ENCODE data around the gene GDPD3. TPM values are rescaled to one million over a fixed set of nuclear protein-coding genes. Genes with fewer than 3 reads are reported as not detected.

The GDPD3 gene
- total and polyA plus RNA-seq, 2 of the 13 experiments (the other 11 are each of a cell fraction or from before 2014, with no cell fraction given), result 18.7 to 20.6 TPM

DNA sequence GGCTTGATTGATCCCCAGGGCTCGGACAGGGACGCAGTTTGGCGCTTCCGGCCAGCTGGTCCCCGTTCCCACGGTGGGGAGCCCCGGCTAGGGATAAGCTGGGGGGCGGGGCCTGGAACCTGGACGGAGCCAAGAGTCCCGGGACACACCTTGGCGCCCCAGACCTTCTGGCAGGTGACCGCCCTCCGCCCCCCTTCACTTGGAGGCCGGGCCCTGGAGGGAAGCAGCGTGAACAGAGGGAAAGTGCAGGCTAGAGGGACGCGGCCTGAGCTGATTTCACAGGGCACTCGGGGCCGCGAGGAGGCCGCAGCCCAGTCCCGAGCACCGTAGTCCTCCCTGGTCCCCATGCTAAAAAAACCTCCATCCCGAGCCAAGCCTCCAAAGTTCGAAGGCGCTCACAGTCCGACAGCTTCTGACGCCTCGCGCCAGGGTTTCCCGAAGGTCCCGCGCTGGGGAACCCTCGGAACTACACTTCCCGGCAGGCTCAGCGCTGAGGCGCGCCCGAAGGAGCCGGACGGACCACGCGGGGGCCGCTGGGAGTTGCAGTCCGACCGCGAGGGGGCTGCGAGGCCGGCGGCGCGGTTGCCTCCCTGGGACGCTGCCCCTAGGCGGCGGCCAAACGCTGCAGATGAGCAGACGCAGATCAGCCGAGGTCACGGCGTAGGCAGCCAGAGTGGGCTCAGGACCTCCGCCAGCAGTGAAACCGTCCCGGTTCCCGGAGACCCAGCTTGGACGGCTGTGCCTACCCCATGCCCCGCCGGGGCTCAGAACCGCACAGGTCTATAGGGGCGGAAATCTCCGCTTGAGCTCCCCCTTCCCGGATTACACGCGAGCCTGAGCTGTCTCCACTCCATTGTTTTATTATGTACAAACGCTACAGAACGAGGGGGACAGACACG, 21.6 kb downstream of the GDPD3 start, which contains the start of gene TBX6 (continued):
- no peak for TF ChIP-seq ZNF552 (CRISPR knock-in tag; IDR thresholded peaks at IDR 0.05; ENCODE audit: borderline replicate concordance)
- no peak for TF ChIP-seq TCF7L2 (IDR thresholded peaks at IDR 0.05; ENCODE audit: low read depth, low read length)
- TF ChIP-seq ZNF577 (CRISPR knock-in tag; IDR thresholded peaks at IDR 0.05; ENCODE audit: borderline replicate concordance, low read depth), result no peak
- TF ChIP-seq SNAPC2 (CRISPR knock-in tag; IDR thresholded peaks at IDR 0.05), result no peak
- no peak; the same call in 1 of the 2 replicates for TF ChIP-seq TMF1 (CRISPR knock-in tag; IDR thresholded peaks at IDR 0.05; ENCODE audit: low read depth)
- TF ChIP-seq ZBTB7A (CRISPR knock-in tag; IDR thresholded peaks at IDR 0.05), result peak; percentile 50; the same call in 1 of the 2 replicates
- no peak; the same call in 1 of the 2 replicates for TF ChIP-seq ZNF350 (CRISPR knock-in tag; IDR thresholded peaks at IDR 0.05; ENCODE audit: borderline replicate concordance, low read depth)
- TF ChIP-seq, protein P1, sequence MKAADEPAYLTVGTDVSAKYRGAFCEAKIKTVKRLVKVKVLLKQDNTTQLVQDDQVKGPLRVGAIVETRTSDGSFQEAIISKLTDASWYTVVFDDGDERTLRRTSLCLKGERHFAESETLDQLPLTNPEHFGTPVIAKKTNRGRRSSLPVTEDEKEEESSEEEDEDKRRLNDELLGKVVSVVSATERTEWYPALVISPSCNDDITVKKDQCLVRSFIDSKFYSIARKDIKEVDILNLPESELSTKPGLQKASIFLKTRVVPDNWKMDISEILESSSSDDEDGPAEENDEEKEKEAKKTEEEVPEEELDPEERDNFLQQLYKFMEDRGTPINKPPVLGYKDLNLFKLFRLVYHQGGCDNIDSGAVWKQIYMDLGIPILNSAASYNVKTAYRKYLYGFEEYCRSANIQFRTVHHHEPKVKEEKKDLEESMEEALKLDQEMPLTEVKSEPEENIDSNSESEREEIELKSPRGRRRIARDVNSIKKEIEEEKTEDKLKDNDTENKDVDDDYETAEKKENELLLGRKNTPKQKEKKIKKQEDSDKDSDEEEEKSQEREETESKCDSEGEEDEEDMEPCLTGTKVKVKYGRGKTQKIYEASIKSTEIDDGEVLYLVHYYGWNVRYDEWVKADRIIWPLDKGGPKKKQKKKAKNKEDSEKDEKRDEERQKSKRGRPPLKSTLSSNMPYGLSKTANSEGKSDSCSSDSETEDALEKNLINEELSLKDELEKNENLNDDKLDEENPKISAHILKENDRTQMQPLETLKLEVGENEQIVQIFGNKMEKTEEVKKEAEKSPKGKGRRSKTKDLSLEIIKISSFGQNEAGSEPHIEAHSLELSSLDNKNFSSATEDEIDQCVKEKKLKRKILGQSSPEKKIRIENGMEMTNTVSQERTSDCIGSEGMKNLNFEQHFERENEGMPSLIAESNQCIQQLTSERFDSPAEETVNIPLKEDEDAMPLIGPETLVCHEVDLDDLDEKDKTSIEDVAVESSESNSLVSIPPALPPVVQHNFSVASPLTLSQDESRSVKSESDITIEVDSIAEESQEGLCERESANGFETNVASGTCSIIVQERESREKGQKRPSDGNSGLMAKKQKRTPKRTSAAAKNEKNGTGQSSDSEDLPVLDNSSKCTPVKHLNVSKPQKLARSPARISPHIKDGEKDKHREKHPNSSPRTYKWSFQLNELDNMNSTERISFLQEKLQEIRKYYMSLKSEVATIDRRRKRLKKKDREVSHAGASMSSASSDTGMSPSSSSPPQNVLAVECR (CRISPR knock-in tag; IDR thresholded peaks at IDR 0.05; ENCODE audit: borderline replicate concordance), result peak; percentile 77
- 0 out of 2 replicates have a peak, but pooled peaks have one; percentile 24 for TF ChIP-seq ISX (CRISPR knock-in tag; conservative IDR thresholded peaks at IDR 0.05)
- peak; percentile 85; the same call in 1 of the 2 replicates for TF ChIP-seq PHF21A (CRISPR knock-in tag; IDR thresholded peaks at IDR 0.05)
- TF ChIP-seq ZNF33B (CRISPR knock-in tag; IDR thresholded peaks at IDR 0.05), result no peak
- peak; percentile 32 for TF ChIP-seq ZEB1 (IDR thresholded peaks at IDR 0.05; ENCODE audit: insufficient replicate concordance, low read depth)
- no peak for TF ChIP-seq ZKSCAN1 (IDR thresholded peaks at IDR 0.05; ENCODE audit: low read length)
- no peak for TF ChIP-seq ZNF720 (CRISPR knock-in tag; IDR thresholded peaks at IDR 0.05)
- no peak for TF ChIP-seq ZBTB8A (CRISPR knock-in tag; IDR thresholded peaks at IDR 0.05; ENCODE audit: borderline replicate concordance, low read depth)
- no peak for TF ChIP-seq JDP2 (CRISPR knock-in tag; IDR thresholded peaks at IDR 0.05; ENCODE audit: borderline replicate concordance)
- peak; percentile 95 for TF ChIP-seq IRF2 (CRISPR knock-in tag; IDR thresholded peaks at IDR 0.05)
- TF ChIP-seq, protein P2, sequence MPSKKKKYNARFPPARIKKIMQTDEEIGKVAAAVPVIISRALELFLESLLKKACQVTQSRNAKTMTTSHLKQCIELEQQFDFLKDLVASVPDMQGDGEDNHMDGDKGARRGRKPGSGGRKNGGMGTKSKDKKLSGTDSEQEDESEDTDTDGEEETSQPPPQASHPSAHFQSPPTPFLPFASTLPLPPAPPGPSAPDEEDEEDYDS (CRISPR knock-in tag; IDR thresholded peaks at IDR 0.05), result peak; percentile 66; the same call in 1 of the 2 replicates
- peak; percentile 75; the same call in 1 of the 2 replicates for TF ChIP-seq ZMYM4 (CRISPR knock-in tag; IDR thresholded peaks at IDR 0.05)
- TF ChIP-seq, protein P3, sequence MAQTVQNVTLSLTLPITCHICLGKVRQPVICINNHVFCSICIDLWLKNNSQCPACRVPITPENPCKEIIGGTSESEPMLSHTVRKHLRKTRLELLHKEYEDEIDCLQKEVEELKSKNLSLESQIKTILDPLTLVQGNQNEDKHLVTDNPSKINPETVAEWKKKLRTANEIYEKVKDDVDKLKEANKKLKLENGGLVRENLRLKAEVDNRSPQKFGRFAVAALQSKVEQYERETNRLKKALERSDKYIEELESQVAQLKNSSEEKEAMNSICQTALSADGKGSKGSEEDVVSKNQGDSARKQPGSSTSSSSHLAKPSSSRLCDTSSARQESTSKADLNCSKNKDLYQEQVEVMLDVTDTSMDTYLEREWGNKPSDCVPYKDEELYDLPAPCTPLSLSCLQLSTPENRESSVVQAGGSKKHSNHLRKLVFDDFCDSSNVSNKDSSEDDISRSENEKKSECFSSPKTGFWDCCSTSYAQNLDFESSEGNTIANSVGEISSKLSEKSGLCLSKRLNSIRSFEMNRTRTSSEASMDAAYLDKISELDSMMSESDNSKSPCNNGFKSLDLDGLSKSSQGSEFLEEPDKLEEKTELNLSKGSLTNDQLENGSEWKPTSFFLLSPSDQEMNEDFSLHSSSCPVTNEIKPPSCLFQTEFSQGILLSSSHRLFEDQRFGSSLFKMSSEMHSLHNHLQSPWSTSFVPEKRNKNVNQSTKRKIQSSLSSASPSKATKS (CRISPR knock-in tag; IDR thresholded peaks at IDR 0.05), result 0 out of 2 replicates have a peak, but pooled peaks have one; percentile 78
- TF ChIP-seq, protein P4, sequence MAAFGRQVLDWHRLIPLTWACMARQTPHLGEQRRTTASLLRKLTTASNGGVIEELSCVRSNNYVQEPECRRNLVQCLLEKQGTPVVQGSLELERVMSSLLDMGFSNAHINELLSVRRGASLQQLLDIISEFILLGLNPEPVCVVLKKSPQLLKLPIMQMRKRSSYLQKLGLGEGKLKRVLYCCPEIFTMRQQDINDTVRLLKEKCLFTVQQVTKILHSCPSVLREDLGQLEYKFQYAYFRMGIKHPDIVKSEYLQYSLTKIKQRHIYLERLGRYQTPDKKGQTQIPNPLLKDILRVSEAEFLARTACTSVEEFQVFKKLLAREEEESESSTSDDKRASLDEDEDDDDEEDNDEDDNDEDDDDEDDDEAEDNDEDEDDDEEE (CRISPR knock-in tag; IDR thresholded peaks at IDR 0.05), result no peak; the same call in 1 of the 2 replicates
- TF ChIP-seq ZNF331 (CRISPR knock-in tag; IDR thresholded peaks at IDR 0.05), result peak; percentile 82; the same call in 1 of the 2 replicates

All from HepG2 (cell line).